A549 (cell line): ENCODE results near the gene UNC13B.

Source experiments
- CBX2 ChIP-seq: fragments of 200-600 bp; sonication (generic); IDR thresholded peaks from 2 replicates; pipeline ENCODE4 v1.6.1; 2016; ENCODE audit warnings: low read depth, mild to moderate bottlenecking, borderline replicate concordance
- ELK1 ChIP-seq: fragments of 150-350 bp; IDR thresholded peaks from 2 replicates; pipeline ENCODE4 v1.6.1; 2014; ENCODE audit warnings: low read depth, mild to moderate bottlenecking, low read length
- EP300 ChIP-seq, 2 experiments: fragments of >200 bp; sonication (Bioruptor Twin); formaldehyde crosslinking; IDR thresholded peaks; 2 replicates in 1 of 2; 3 replicates in 1 of 2; pipeline ENCODE4 v1.6.1; 2016 to 2017
- FOSB ChIP-seq: fragments of 250-450 bp; sonication (Bioruptor Pico); IDR thresholded peaks from 2 replicates; pipeline ENCODE4 v1.5.0; 2020; ENCODE audit warnings: mild to moderate bottlenecking, moderate library complexity
- MAX ChIP-seq: IDR thresholded peaks from 2 replicates; pipeline ENCODE4 v1.6.1; 2012
- RCOR1 ChIP-seq: fragments of 150-350 bp; IDR thresholded peaks from 2 replicates; pipeline ENCODE4 v1.6.1; 2014; ENCODE audit warnings: antibody characterized with exemption, low read length, low read depth
- SMC3 ChIP-seq: fragments of >200 bp; sonication (Bioruptor Twin); formaldehyde crosslinking; IDR thresholded peaks from 3 replicates; pipeline ENCODE4 v1.6.1; 2018; ENCODE audit warnings: inconsistent platforms
- ZSCAN20 ChIP-seq: fragments of 250-450 bp; sonication (Bioruptor Pico); IDR thresholded peaks from 2 replicates; pipeline ENCODE4 v1.8.0; 2022; ENCODE audit warnings: mild to moderate bottlenecking, moderate library complexity
- TF ChIP-seq, protein P1 (sequence below): fragments of >200 bp; sonication (Bioruptor Twin); formaldehyde crosslinking; IDR thresholded peaks from 3 replicates; pipeline ENCODE4 v1.5.1; 2016
- TF ChIP-seq, protein P2 (sequence below): fragments of 200-600 bp; sonication (generic); IDR thresholded peaks from 2 replicates; pipeline ENCODE4 v1.6.1; 2016; ENCODE audit warnings: antibody characterized with exemption, mild to moderate bottlenecking, moderate library complexity
- TF ChIP-seq, protein P3 (sequence below): fragments of 450-650 bp; IDR thresholded peaks from 2 replicates; pipeline ENCODE4 v1.6.1; 2014; ENCODE audit warnings: antibody characterized with exemption

GRCh38 chr9:35225677-35226076 is 63.9 kb downstream of the UNC13B start:
- TF ChIP-seq EP300 (IDR thresholded peaks at IDR 0.05) (no peak), FOSB (CRISPR knock-in tag) (no peak), MAX (no peak), RCOR1 (no peak), ZSCAN20 (CRISPR knock-in tag) (no peak), SMC3 (no peak), CBX2 (no peak), ELK1 (no peak)
- TF ChIP-seq, protein P1, sequence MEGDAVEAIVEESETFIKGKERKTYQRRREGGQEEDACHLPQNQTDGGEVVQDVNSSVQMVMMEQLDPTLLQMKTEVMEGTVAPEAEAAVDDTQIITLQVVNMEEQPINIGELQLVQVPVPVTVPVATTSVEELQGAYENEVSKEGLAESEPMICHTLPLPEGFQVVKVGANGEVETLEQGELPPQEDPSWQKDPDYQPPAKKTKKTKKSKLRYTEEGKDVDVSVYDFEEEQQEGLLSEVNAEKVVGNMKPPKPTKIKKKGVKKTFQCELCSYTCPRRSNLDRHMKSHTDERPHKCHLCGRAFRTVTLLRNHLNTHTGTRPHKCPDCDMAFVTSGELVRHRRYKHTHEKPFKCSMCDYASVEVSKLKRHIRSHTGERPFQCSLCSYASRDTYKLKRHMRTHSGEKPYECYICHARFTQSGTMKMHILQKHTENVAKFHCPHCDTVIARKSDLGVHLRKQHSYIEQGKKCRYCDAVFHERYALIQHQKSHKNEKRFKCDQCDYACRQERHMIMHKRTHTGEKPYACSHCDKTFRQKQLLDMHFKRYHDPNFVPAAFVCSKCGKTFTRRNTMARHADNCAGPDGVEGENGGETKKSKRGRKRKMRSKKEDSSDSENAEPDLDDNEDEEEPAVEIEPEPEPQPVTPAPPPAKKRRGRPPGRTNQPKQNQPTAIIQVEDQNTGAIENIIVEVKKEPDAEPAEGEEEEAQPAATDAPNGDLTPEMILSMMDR: no peak
- TF ChIP-seq, protein P2, sequence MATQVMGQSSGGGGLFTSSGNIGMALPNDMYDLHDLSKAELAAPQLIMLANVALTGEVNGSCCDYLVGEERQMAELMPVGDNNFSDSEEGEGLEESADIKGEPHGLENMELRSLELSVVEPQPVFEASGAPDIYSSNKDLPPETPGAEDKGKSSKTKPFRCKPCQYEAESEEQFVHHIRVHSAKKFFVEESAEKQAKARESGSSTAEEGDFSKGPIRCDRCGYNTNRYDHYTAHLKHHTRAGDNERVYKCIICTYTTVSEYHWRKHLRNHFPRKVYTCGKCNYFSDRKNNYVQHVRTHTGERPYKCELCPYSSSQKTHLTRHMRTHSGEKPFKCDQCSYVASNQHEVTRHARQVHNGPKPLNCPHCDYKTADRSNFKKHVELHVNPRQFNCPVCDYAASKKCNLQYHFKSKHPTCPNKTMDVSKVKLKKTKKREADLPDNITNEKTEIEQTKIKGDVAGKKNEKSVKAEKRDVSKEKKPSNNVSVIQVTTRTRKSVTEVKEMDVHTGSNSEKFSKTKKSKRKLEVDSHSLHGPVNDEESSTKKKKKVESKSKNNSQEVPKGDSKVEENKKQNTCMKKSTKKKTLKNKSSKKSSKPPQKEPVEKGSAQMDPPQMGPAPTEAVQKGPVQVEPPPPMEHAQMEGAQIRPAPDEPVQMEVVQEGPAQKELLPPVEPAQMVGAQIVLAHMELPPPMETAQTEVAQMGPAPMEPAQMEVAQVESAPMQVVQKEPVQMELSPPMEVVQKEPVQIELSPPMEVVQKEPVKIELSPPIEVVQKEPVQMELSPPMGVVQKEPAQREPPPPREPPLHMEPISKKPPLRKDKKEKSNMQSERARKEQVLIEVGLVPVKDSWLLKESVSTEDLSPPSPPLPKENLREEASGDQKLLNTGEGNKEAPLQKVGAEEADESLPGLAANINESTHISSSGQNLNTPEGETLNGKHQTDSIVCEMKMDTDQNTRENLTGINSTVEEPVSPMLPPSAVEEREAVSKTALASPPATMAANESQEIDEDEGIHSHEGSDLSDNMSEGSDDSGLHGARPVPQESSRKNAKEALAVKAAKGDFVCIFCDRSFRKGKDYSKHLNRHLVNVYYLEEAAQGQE: no peak
- TF ChIP-seq, protein P3, sequence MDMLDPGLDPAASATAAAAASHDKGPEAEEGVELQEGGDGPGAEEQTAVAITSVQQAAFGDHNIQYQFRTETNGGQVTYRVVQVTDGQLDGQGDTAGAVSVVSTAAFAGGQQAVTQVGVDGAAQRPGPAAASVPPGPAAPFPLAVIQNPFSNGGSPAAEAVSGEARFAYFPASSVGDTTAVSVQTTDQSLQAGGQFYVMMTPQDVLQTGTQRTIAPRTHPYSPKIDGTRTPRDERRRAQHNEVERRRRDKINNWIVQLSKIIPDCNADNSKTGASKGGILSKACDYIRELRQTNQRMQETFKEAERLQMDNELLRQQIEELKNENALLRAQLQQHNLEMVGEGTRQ: no peak
